ENCODE data around the gene UMAD1. TPM values are rescaled to one million over a fixed set of nuclear protein-coding genes. Genes with fewer than 3 reads are reported as not detected.
"Not testable (repeated sequence)": the region's sequence is repeated elsewhere in the genome, so short reads cannot be mapped to it uniquely, and the experiment has no call there.

UMAD1 gene
- total RNA-seq, 2 donors from 2014 or later, result 10.9 to 15.0 TPM

DNA sequence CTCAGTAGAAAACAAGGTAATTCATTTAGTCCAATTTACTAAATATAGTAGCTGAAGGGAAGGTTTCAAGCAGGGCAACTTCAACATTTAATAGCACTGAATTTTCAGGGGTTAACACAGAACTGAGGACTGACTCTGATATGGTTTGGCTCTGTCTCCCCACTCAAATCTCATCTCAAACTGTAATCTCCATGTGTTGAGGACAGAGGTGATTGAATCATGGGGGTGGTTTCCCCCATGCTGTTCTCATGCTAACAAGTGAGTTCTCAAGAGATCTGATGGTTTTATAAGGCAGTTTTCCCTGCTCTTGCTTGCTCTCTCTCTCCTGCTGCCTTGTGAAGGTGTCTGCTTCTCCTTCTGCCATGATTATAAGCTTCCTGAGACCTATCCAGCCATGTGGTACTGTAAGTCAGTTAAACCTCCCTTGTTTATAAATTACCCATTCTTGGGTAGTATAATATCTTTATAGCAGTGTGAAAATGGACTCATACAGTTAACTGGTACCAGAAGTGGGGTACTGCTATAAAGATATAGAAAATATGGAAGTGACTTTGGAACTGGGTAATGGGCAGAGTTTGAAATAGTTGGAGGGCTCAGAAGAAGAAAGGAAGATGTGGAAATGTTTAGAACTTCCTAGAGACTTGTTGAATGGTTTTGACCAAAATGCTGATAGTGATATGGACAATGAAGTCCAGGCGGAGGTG lies 9.8 kb upstream of the UMAD1 start:
- ATAC-seq, result no peak
- Mint-ChIP-seq H3K36me3 (ENCODE audit: low read depth) (peaks cover 2% of the 10 kb centered on the region), H3K27ac (no peak overlapping the region), H3K4me1 (no peaks in the 10 kb centered on the region), H3K4me3 (no peak overlapping the region), H3K27me3 (peaks cover 6% of the 10 kb centered on the region)
- no peak for DNase-seq
- H3K9me3 ChIP-seq (ENCODE audit: control insufficient read depth, low read length, poor library complexity, severe bottlenecking), result no peaks in the 10 kb centered on the region

DNA sequence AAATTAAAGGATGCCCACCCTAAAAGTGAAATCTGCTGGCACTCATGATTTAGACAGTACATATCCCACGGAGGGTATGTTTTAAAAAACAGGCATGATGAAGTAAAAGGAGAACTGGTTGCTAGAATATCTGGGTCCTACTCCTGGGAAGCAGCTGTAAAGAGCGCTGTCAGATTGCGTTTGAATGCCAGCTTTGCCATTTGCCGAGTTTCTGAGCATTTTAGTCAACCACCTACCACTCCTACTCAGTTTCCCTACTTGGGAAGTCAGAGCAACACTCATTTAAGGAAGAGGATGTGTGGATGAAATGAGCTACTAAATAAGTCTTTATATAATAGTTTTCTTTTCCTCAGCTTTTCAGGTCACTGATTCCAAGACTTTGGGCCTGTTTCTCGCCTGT lies 1.1 kb upstream of the UMAD1 start:
- Mint-ChIP-seq H3K27me3 (no peaks in the 10 kb centered on the region), H3K4me1 (peaks cover 36% of the 10 kb centered on the region), H3K27ac (peak overlapping the region; percentile 99), H3K4me3 (peak overlapping the region; percentile 96), H3K36me3 (ENCODE audit: low read depth) (peaks cover 3% of the 10 kb centered on the region)
- no peak for DNase-seq
- no peaks in the 10 kb centered on the region for H3K9me3 ChIP-seq (ENCODE audit: control insufficient read depth, low read length, poor library complexity, severe bottlenecking)
- no peak for ATAC-seq

DNA sequence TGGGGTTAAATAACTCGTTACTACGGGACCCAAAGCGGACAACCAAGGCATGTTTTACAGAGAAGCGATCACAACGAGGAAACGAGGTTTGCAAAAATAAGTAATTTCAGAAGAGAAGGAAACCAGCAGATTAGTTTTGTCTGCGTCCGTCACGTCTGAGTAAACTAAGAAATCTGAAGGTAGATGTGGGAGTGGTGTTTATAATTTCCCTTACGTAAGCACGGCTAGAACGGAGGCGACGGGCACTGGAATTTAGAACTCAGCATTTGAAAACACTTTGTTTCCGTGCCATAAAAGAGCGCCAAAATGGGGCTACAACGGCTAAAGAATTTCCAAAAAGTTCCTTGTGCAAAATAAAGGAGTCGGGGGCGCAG lies 718 bp upstream of the UMAD1 start:
- Mint-ChIP-seq H3K27me3 (no peaks in the 10 kb centered on the region), H3K4me1 (peaks cover 38% of the 10 kb centered on the region), H3K4me3 (peak overlapping the region; percentile 96), H3K27ac (peak overlapping the region; percentile 99), H3K36me3 (ENCODE audit: low read depth) (peaks cover 3% of the 10 kb centered on the region)
- DNase-seq, result peak in 2 of 3 donors; percentile 33 to 34
- no peaks in the 10 kb centered on the region for H3K9me3 ChIP-seq (ENCODE audit: control insufficient read depth, low read length, poor library complexity, severe bottlenecking)
- peak; percentile 48 for ATAC-seq

DNA sequence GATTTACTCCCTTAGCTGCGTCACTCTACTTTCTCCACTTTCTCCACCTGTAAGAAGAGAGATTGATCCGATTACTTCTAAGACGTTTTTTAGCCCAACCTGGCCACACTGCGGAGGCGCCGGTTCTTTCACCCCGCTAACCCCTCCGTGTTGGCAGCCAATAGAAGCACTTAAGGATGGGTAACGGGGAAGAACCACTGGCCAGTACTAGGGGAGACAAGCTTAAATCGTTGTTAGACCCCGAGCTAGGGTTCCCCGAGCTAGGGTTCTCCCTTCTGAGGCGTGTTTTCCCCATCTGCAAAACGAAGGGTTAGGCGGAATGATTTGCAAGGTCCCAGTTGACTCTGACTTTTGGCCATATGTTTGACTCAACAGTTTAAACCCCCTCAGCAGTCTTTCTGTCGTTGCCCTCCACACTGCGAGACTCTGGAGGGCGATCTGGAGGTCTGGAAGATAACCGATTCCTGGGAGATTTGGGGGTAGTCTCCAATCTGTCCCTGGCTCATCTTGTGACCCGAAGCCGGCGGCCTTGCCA lies 644 bp downstream of the UMAD1 start:
- H3K9me3 ChIP-seq (ENCODE audit: control insufficient read depth, low read length, poor library complexity, severe bottlenecking), result no peaks in the 10 kb centered on the region
- ATAC-seq (peak; percentile 19), DNase-seq (no peak)
- H3K4me3 Mint-ChIP-seq, result peak overlapping the region; percentile 96
- H3K27ac Mint-ChIP-seq, result peak overlapping the region; percentile 99
- peaks cover 4% of the 10 kb centered on the region for H3K36me3 Mint-ChIP-seq (ENCODE audit: low read depth)
- peaks cover 45% of the 10 kb centered on the region for H3K4me1 Mint-ChIP-seq
- H3K27me3 Mint-ChIP-seq, result no peaks in the 10 kb centered on the region

DNA sequence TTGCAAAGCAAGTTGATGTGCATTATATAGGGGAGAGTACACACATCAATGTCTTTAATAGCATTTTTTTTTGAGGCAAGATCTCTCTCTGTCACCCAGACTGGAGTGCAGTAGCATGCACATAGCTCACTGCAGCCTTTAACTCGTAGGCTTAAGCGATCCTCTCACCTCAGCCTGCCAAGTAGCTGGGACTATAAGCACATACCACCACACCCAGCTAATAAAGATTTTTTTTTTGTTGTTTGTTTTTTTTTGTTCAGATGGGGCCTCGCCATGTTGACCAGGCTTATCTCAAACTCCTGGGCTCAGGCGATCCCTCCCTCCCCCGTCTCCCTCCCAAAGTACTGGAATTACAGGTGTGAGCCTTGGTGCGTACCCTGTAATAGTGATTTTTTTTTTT lies 1.5 kb downstream of the UMAD1 start:
- no peak for DNase-seq
- H3K9me3 ChIP-seq (ENCODE audit: control insufficient read depth, low read length, poor library complexity, severe bottlenecking), result no peaks in the 10 kb centered on the region
- no peak for ATAC-seq
- Mint-ChIP-seq H3K36me3 (ENCODE audit: low read depth) (peaks cover 4% of the 10 kb centered on the region), H3K27ac (no peak overlapping the region), H3K27me3 (no peaks in the 10 kb centered on the region), H3K4me1 (peaks cover 49% of the 10 kb centered on the region), H3K4me3 (peak overlapping the region; percentile 96)

DNA sequence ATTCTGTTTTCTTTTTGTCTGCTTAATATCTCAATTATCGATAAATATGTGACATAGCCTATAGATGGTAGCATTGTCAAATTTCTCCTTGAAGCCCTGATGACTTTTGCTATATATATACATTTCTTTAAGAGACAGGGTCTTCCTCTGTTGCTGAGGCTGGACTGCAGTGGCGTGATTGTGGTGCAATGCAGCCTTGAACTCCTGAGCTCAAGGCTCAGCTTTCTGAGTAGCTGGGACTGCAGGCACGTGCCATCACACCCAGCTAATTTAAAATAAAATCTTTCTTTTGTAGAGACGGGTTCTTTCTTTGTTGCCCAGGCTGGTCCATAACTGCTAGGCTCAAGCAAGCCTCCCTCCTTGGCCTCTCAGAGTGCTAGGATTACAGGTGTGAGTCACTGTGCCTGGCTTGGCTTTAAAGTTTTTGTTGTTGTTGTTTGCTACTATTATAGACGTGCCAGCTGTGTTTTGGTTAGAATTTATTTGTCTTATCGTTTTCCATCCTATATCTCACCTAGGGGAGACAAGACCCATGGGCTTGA lies 7.0 kb downstream of the UMAD1 start:
- peaks cover 46% of the 10 kb centered on the region for H3K4me1 Mint-ChIP-seq
- H3K36me3 Mint-ChIP-seq (ENCODE audit: low read depth), result peaks cover 7% of the 10 kb centered on the region
- H3K27me3 Mint-ChIP-seq, result no peaks in the 10 kb centered on the region
- no peak for DNase-seq
- no peaks in the 10 kb centered on the region for H3K9me3 ChIP-seq (ENCODE audit: control insufficient read depth, low read length, poor library complexity, severe bottlenecking)
- no peak overlapping the region for H3K27ac Mint-ChIP-seq
- ATAC-seq, result no peak
- no peak overlapping the region for H3K4me3 Mint-ChIP-seq

DNA sequence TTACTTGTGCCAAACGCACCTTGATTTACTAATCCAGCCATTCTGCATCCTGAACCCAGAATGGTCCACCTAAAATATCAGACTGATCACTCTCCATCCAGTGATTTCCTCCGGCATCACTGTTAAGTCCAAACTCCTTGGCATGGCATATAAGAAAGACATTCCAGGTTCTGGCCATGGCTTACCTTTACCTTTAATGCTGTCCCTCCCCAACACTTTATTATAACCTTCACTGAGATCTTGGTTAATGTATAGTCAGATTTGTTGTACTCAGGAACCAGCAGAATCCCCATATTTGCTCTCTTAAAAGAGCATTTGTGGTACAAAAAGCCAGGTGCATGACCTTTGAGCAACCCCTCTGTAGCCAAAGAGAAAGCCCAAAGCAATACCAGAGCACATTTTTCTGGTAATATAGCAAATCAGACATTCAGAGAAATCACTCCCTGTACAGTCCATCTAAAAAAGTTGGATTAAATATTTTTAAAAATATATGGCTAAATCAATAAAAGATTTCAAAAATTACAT lies 10.2 kb downstream of the UMAD1 start:
- no peak overlapping the region for H3K4me3 Mint-ChIP-seq
- ATAC-seq, result no peak

DNA sequence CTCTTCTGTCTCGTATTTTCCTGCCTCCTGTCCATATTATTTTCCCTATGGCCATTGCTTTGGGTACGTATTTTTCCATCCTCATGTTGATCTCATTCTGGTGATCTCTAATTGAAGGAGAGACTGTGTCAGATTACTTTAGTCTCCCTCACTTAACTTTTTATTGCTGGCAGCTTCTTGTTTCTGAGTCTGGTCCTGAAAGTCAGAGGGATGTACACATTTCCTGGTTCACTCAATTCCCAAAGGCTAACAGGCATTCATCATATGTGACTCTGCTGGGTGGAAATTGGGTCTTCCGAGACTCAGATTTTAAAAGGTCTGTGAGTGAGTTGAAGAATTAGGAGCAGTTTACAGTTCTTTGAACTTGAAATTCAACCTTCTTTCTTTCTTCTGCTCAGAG lies 10.9 kb downstream of the UMAD1 start:
- H3K4me1 Mint-ChIP-seq, result peaks cover 36% of the 10 kb centered on the region
- H3K27me3 Mint-ChIP-seq, result no peaks in the 10 kb centered on the region
- ATAC-seq, result no peak
- H3K4me3 Mint-ChIP-seq, result no peak overlapping the region
- DNase-seq, result no peak
- H3K9me3 ChIP-seq (ENCODE audit: control insufficient read depth, low read length, poor library complexity, severe bottlenecking), result no peaks in the 10 kb centered on the region
- H3K36me3 Mint-ChIP-seq (ENCODE audit: low read depth), result peaks cover 5% of the 10 kb centered on the region
- peak overlapping the region; percentile 65 for H3K27ac Mint-ChIP-seq

More for the DNA sequence above, 10.2 kb downstream of the UMAD1 start:
- H3K36me3 Mint-ChIP-seq (ENCODE audit: low read depth), result peaks cover 4% of the 10 kb centered on the region
- no peaks in the 10 kb centered on the region for H3K27me3 Mint-ChIP-seq
- no peak for DNase-seq
- H3K27ac Mint-ChIP-seq, result no peak overlapping the region
- H3K9me3 ChIP-seq (ENCODE audit: control insufficient read depth, low read length, poor library complexity, severe bottlenecking), result no peaks in the 10 kb centered on the region
- H3K4me1 Mint-ChIP-seq, result peaks cover 37% of the 10 kb centered on the region

DNA sequence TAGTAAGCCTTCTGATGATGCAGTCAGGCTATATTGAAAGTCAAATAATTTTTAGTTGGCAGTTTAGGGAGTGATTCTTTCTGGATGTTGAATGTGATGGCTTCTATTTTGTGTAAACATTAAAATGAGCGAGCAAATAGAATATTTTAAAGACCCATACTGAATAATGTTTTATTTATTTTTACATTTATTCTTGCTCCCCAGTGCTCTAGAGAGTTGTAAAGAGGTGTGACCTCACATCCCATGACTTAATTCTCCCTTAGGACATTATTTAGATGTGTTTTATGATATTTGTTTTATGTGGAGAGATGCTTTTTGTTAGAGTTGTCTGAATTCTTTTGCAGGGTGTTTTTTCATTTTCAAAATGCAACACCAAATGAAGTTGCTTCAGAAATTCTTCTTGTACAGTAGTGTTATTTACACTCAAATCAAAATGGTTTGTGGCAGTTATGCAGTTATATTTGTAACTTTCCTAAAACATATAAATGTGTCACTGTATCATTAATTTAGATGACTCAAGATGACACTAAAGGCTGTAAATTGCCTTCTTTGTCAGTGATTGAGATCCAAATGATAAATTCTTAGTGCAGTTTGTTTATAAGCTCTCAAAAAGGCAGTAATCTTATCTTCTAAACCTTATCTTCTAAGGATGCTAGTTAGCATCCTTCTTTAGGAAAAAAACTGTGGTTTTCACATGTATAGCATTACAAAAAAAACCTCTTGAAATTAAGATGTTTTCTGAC lies 12.4 kb downstream of the UMAD1 start:
- Mint-ChIP-seq H3K4me3 (no peak overlapping the region), H3K36me3 (ENCODE audit: low read depth) (peaks cover 6% of the 10 kb centered on the region), H3K27ac (peak overlapping the region; percentile 65), H3K4me1 (peaks cover 27% of the 10 kb centered on the region), H3K27me3 (no peaks in the 10 kb centered on the region)
- no peaks in the 10 kb centered on the region for H3K9me3 ChIP-seq (ENCODE audit: control insufficient read depth, low read length, poor library complexity, severe bottlenecking)
- DNase-seq (no peak), ATAC-seq (no peak)

DNA sequence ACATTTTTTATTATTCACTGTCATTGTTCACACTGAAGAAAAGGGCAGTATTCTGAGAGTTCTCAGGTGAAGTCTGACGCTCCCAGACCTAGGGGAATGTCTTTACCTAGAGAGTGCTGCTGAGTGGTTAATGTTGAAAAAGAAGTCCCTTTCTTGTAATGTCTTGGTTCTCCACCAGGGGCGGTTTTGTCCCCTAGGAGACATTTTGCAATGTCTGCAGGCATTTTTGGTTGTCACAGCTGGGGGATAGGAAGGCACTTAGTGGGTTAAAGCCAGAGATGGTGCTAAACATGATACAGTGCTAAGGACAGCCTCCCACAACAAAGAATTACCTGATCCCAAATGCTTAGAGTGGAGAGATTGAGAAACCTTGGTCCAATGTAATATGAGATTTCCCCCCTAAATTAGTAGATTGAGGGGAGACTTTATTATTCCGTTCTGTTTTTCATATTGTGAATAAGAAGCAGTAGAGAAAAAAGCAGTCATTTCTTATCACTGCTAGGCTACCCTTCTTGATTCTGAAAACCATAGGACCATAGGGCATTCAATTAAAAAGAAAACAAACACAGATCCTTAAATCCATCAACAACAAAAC lies 13.1 kb downstream of the UMAD1 start:
- H3K36me3 Mint-ChIP-seq (ENCODE audit: low read depth), result peaks cover 6% of the 10 kb centered on the region
- no peaks in the 10 kb centered on the region for H3K9me3 ChIP-seq (ENCODE audit: control insufficient read depth, low read length, poor library complexity, severe bottlenecking)
- H3K4me3 Mint-ChIP-seq, result no peak overlapping the region
- H3K4me1 Mint-ChIP-seq, result peaks cover 27% of the 10 kb centered on the region
- ATAC-seq (peak; percentile 28), DNase-seq (no peak)
- no peaks in the 10 kb centered on the region for H3K27me3 Mint-ChIP-seq
- H3K27ac Mint-ChIP-seq, result no peak overlapping the region

DNA sequence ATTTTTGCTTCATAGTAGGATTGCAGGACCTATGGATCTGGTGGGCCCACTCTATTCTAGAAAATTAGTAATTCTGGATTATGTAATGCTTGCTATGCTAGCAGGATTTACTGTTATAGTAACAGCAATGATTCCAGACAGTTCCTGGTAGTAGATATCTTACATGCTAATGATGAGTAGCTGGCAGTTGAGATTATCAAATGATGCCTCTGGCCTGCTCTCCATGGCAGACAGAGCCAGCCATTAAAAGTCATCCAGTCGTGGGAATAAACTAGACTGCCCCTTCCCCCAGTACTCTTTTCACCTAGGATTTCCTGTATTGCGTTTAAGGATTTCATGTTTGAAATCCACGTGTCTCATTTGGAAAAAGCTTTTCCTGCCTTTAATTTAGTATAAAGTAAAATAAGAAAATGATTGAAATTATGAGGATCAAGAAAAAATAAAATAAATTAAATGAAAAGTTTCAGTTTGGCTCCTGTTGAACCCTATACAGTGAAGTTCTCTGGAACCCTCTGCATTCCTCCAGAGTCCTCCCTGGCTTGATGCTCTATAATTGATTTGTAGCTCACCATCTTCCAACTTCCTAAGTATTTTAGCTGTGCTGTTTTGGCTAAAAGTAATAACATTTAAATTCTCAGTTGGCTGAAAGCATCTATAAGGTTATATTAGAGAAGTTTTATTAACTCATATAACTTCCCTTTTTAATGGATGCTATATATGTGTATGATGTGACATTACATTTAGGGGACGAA lies 14.6 kb downstream of the UMAD1 start:
- no peaks in the 10 kb centered on the region for H3K9me3 ChIP-seq (ENCODE audit: control insufficient read depth, low read length, poor library complexity, severe bottlenecking)
- no peak overlapping the region for H3K27ac Mint-ChIP-seq
- H3K4me3 Mint-ChIP-seq, result no peak overlapping the region
- peaks cover 6% of the 10 kb centered on the region for H3K36me3 Mint-ChIP-seq (ENCODE audit: low read depth)
- DNase-seq (no peak), ATAC-seq (no peak)
- H3K27me3 Mint-ChIP-seq, result no peaks in the 10 kb centered on the region
- peaks cover 26% of the 10 kb centered on the region for H3K4me1 Mint-ChIP-seq

DNA sequence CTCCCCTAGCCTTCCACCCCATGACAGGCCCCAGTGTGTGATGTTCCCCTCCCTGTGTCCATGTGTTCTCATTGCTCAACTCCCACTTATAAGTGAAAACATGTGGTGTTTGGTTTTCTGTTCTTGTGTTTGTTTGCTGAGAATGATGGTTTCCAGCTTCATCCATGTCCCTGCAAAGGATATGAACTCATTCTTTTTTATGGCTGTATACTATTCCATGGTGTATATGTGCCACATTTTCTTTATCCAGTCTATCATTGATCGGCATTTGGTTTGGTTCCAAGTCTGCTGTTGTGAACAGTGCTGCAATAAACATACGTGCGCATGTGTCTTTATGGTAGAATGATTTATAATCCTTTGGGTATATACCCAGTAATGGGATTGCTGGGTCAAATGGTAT lies 15.9 kb downstream of the UMAD1 start:
- not testable (repeated sequence) for H3K27ac Mint-ChIP-seq; H3K36me3 Mint-ChIP-seq (ENCODE audit: low read depth); H3K27me3 Mint-ChIP-seq; H3K4me3 Mint-ChIP-seq; DNase-seq; ATAC-seq; H3K9me3 ChIP-seq (ENCODE audit: control insufficient read depth, low read length, poor library complexity, severe bottlenecking)
- peaks cover 30% of the 10 kb centered on the region for H3K4me1 Mint-ChIP-seq
